B cell (primary cell): ENCODE data around the gene NFAM1. TPM values are rescaled to one million over a fixed set of nuclear protein-coding genes. Genes with fewer than 3 reads are reported as not detected.

Source experiments
- ATAC-seq: fragments of 200-7000 bp; cut with Tn5 transposase; one replicate; pipeline ENCODE4 v1.10.0; 2021; ENCODE audit warnings: low read depth, mild to moderate bottlenecking, moderate number of reproducible peaks, moderate library complexity
- CTCF ChIA-PET: fragments of 350-600 bp; sonication (Branson Sonifier 250); formaldehyde crosslinking; loops from one replicate; lab custom pipeline; 2021; ENCODE audit warnings: antibody characterized with exemption, inconsistent platforms; lab: Charles Lee
- POLR2A ChIA-PET: fragments of 350-600 bp; sonication (Branson Sonifier 250); formaldehyde crosslinking; loops from one replicate; lab custom pipeline; 2021; ENCODE audit warnings: antibody characterized with exemption; lab: Charles Lee
- DNase-seq: peaks from one replicate; pipeline ENCODE4 v3.0.0; 2013
- H2AFZ ChIP-seq: 2 replicates; pipeline ENCODE4 v1.6.1; 2012; ENCODE audit warnings: mild to moderate bottlenecking, low read depth, low read length; ENCODE audit not compliant: insufficient read depth, poor library complexity, severe bottlenecking
- H3K27ac ChIP-seq, 2 donors: 1 replicate in 1 of 2; 2 replicates in 1 of 2; pipeline ENCODE4 v1.5.1; 2012 to 2013; ENCODE audit warnings: low read length in 2 of 2, mild to moderate bottlenecking in 2 of 2, moderate library complexity in 1 of 2
- H3K27me3 ChIP-seq, 4 experiments: fragments of 200-600 bp in 1 of 4; sonication (generic) in 1 of 4; replicated peaks in 1 of 4; 1 replicate in 2 of 4; 2 replicates in 2 of 4; pipeline versions ENCODE4 v1.6.1 to v1.7.0; 2013 to 2016; ENCODE audit warnings: low read length in 3 of 4, mild to moderate bottlenecking in 2 of 4, mixed read lengths in 1 of 4, moderate library complexity in 1 of 4; ENCODE audit not compliant: insufficient read depth in 4 of 4, control insufficient read depth in 3 of 4; ENCODE audit errors: control extremely low read depth in 1 of 4
- H3K36me3 ChIP-seq, 2 experiments: replicated peaks in 1 of 2; 1 replicate in 1 of 2; 2 replicates in 1 of 2; pipeline versions ENCODE4 v1.6.1 to v1.7.1; 2013; ENCODE audit warnings: low read length in 1 of 2; ENCODE audit not compliant: insufficient read depth in 2 of 2, control insufficient read depth in 1 of 2; ENCODE audit errors: control extremely low read depth in 1 of 2, extremely low read depth in 1 of 2
- H3K4me1 ChIP-seq, 2 donors: fragments of 200-600 bp in 1 of 2; sonication (generic) in 1 of 2; 1 replicate in 1 of 2; 2 replicates in 1 of 2; pipeline versions ENCODE4 v1.5.1 to v1.6.1; 2013 to 2017; ENCODE audit warnings: low read length in 2 of 2; ENCODE audit not compliant: control insufficient read depth in 2 of 2, insufficient read depth in 2 of 2
- H3K4me2 ChIP-seq: replicated peaks from 2 replicates; pipeline ENCODE3; 2012; ENCODE audit warnings: mild to moderate bottlenecking, low read depth, low read length; ENCODE audit not compliant: poor library complexity, severe bottlenecking
- H3K4me3 ChIP-seq, 5 experiments: fragments of 200-600 bp in 1 of 5; sonication (generic) in 1 of 5; 1 replicate in 3 of 5; 2 replicates in 2 of 5; pipeline versions ENCODE4 v1.5.1 to v1.7.0; 2011 to 2016; ENCODE audit warnings: low read length in 4 of 5, mild to moderate bottlenecking in 4 of 5, low read depth in 2 of 5, control low read depth in 1 of 5, moderate library complexity in 1 of 5; ENCODE audit not compliant: insufficient read depth in 1 of 5; ENCODE audit errors: control extremely low read depth in 1 of 5, extremely low read depth in 1 of 5
- H3K79me2 ChIP-seq: fragments of 200-600 bp; sonication (generic); one replicate; pipeline ENCODE4 v1.6.0; 2016; ENCODE audit warnings: low read length; ENCODE audit not compliant: control insufficient read depth, insufficient read depth
- H3K9ac ChIP-seq: fragments of 200-600 bp; sonication (generic); 2 replicates; pipeline ENCODE4 v1.6.1; 2017; ENCODE audit warnings: mild to moderate bottlenecking, low read length, moderate library complexity
- H3K9me3 ChIP-seq, 3 donors: one replicate each; pipeline versions ENCODE4 v1.6.1 to v1.7.1; 2013; ENCODE audit warnings: low read length in 2 of 3; ENCODE audit not compliant: control insufficient read depth in 2 of 3, insufficient read depth in 1 of 3; ENCODE audit errors: control extremely low read depth in 1 of 3
- H4K20me1 ChIP-seq: 2 replicates; pipeline ENCODE4 v1.6.0; 2012; ENCODE audit warnings: mild to moderate bottlenecking, low read length; ENCODE audit not compliant: insufficient read depth, control insufficient read depth, poor library complexity, severe bottlenecking
- H3K27ac Mint-ChIP-seq: one replicate; pipeline ENCODE4 v1.8.0; 2021; ENCODE audit warnings: mixed read lengths
- H3K27me3 Mint-ChIP-seq: one replicate; pipeline ENCODE4 v1.8.0; 2021; ENCODE audit warnings: mixed read lengths
- H3K4me1 Mint-ChIP-seq: one replicate; pipeline ENCODE4 v1.8.0; 2021; ENCODE audit warnings: mixed read lengths
- H3K4me3 Mint-ChIP-seq: one replicate; pipeline ENCODE4 v1.8.0; 2021; ENCODE audit warnings: mixed read lengths
- H3K9me3 Mint-ChIP-seq: one replicate; pipeline ENCODE4 v1.8.0; 2022; ENCODE audit warnings: mixed read lengths; ENCODE audit not compliant: insufficient read depth
- CTCF ChIP-seq: fragments of 200-600 bp; IDR thresholded peaks from one replicate; pipeline ENCODE4 v1.8.0; 2022; ENCODE audit warnings: antibody characterized with exemption, mild to moderate bottlenecking
- EZH2 ChIP-seq: IDR thresholded peaks from 2 replicates; pipeline ENCODE4 v1.6.1; 2012; ENCODE audit warnings: borderline replicate concordance, low read depth, mild to moderate bottlenecking, moderate library complexity, low read length; ENCODE audit not compliant: insufficient read depth, poor library complexity, severe bottlenecking
- WGBS: methylation state at CpG from one replicate; pipeline ENCODE4 v1.1.5; 2013; ENCODE audit warnings: missing lambda C conversion rate; ENCODE audit not compliant: insufficient coverage; 5-methylcytosine and 5-hydroxymethylcytosine counted together
- intact Hi-C: fragments of 100-400 bp; cut with micrococcal nuclease; formaldehyde crosslinking; loops from one replicate; pipeline ENCODE4 v1.10.0; 2022
- polyA plus RNA-seq: library from polyadenylated mRNA; depleted of rRNA; stranded (reverse); fragments of >200 nt; gene quantifications from 2 replicates; pipeline ENCODE4 v1.2.3, GENCODE V29; 2012
- total RNA-seq, 2 donors: library from RNA; stranded (reverse); fragments of 120-200 nt in 1 of 2; gene quantifications; 1 replicate in 1 of 2; 2 replicates in 1 of 2; pipeline versions ENCODE4 v1.2.3 to v1.2.4, GENCODE V29; 2013 to 2022

Gene NFAM1
- total and polyA plus RNA-seq, 2 donors (not counting 1 experiment from before 2014, with no cell fraction given): 0.27 to 0.52 TPM

GRCh38 chr22:42331014-42331413 is 101.2 kb downstream of the NFAM1 start:
- Histone ChIP-seq H3K9ac (no peak overlapping the region), H3K36me3 (no peaks in the 10 kb centered on the region), H2AFZ (no peak overlapping the region), H3K79me2 (no peaks in the 10 kb centered on the region), H4K20me1 (no peaks in the 10 kb centered on the region), H3K9me3 (peaks cover 0 to 4% (median 0%) of the 10 kb centered on the region in 3 donors), H3K4me3 (no peak overlapping the region), H3K27ac (no peak overlapping the region), H3K4me1 (peaks cover 3 to 4% of the 10 kb centered on the region in 2 donors), H3K27me3 (peaks cover 0 to 14% (median 4%) of the 10 kb centered on the region in 4 experiments), H3K4me2 (no peak overlapping the region)
- intact Hi-C loops: no loop called here
- DNase-seq (no peak), ATAC-seq (no peak)
- H3K9me3 Mint-ChIP-seq: no peaks in the 10 kb centered on the region
- H3K4me3 Mint-ChIP-seq: no peak overlapping the region
- H3K27ac Mint-ChIP-seq: no peak overlapping the region
- 84% methylated on average over 22 of the region's 22 CpGs for WGBS
- POLR2A ChIA-PET: no interaction called here
- H3K27me3 Mint-ChIP-seq: peaks cover 28% of the 10 kb centered on the region
- TF ChIP-seq EZH2 (no peak), CTCF (no peak)
- CTCF ChIA-PET: no interaction called here
- H3K4me1 Mint-ChIP-seq: peaks cover 10% of the 10 kb centered on the region

Other genes starting within 250 kb of the NFAM1 start
- 67.0 and 81.3 TPM in 2 replicates for gene TCF20, start 161.8 kb downstream of the NFAM1 start, total RNA-seq
- 16.4 and 20.9 TPM in 2 replicates for gene TCF20, start 161.8 kb downstream of the NFAM1 start, polyA plus RNA-seq
- gene RRP7A, start 87.4 kb upstream of the NFAM1 start, total RNA-seq: 94.5 and 98.5 TPM in 2 replicates
- gene RRP7A, start 87.4 kb upstream of the NFAM1 start, polyA plus RNA-seq: 18.1 and 18.3 TPM in 2 replicates
- gene SERHL2, start 121.6 kb upstream of the NFAM1 start, total RNA-seq: 5.0 and 5.5 TPM in 2 replicates
- gene SERHL2, start 121.6 kb upstream of the NFAM1 start, polyA plus RNA-seq: 3.9 and 7.3 TPM in 2 replicates
- gene POLDIP3, start 182.5 kb upstream of the NFAM1 start, total RNA-seq: 84.0 and 86.5 TPM in 2 replicates
- 43.8 and 44.9 TPM in 2 replicates for gene POLDIP3, start 182.5 kb upstream of the NFAM1 start, polyA plus RNA-seq
- gene ATP5MGL, start 208.2 kb upstream of the NFAM1 start, total RNA-seq: 3.7 and 4.4 TPM in 2 replicates
- gene ATP5MGL, start 208.2 kb upstream of the NFAM1 start, polyA plus RNA-seq: 0.18 TPM in 1 of 2 replicates, not detected in the other
- 79.2 and 80.6 TPM in 2 replicates for gene CYB5R3, start 217.0 kb upstream of the NFAM1 start, total RNA-seq
- 40.3 and 60.8 TPM in 2 replicates for gene CYB5R3, start 217.0 kb upstream of the NFAM1 start, polyA plus RNA-seq